Colonic mucosa (tissue), 4 donors: ENCODE data around the gene PKHD1. TPM values are rescaled to one million over a fixed set of nuclear protein-coding genes. Genes with fewer than 3 reads are reported as not detected.

Experiments
- DNase-seq: peaks from one replicate; pipeline ENCODE4 v3.0.0-alpha.2; 2020
- H3K27ac ChIP-seq: fragments of 200-600 bp; one replicate; pipeline ENCODE4 v1.8.0; 2021
- H3K27me3 ChIP-seq: fragments of 200-600 bp; one replicate; pipeline ENCODE4 v1.8.0; 2021
- H3K36me3 ChIP-seq: fragments of 200-600 bp; one replicate; pipeline ENCODE4 v1.8.0; 2021
- H3K4me1 ChIP-seq: fragments of 200-600 bp; one replicate; pipeline ENCODE4 v1.8.0; 2021; ENCODE audit warnings: mild to moderate bottlenecking
- H3K4me3 ChIP-seq: fragments of 200-600 bp; one replicate; pipeline ENCODE4 v1.8.0; 2021
- H3K9ac ChIP-seq, 2 donors: one replicate each; pipeline ENCODE4 v1.7.0; 2013; ENCODE audit warnings: control low read depth in 2 of 2, low read depth in 2 of 2, low read length in 2 of 2
- H3K9me3 ChIP-seq: fragments of 200-600 bp; one replicate; pipeline ENCODE4 v1.8.0; 2021
- intact Hi-C: fragments of 100-400 bp; cut with DNase I; formaldehyde crosslinking; loops from one replicate; pipeline ENCODE4 v1.14.1; 2022
- total RNA-seq, 2 donors: library from RNA; stranded (reverse); fragmentation: NEBNext Ultra II Directional in 1 of 2; extraction: Animal tissue kit (Norgen Biotek cat#: 25700) in 1 of 2; gene quantifications; one replicate each; pipeline ENCODE4 v1.2.1, GENCODE V29; 2021
- TF ChIP-seq, protein P1 (sequence below): fragments of 200-600 bp; IDR thresholded peaks from one replicate; pipeline ENCODE4 v1.8.0; 2022; ENCODE audit warnings: antibody characterized with exemption, mild to moderate bottlenecking
- donor health status: healthy.
- donor health status: DM: no; HTN: no; CAD: no.
- donor health status: DM: no; HTN: no; CAD: no.

Gene PKHD1
- total RNA-seq, 2 donors from 2014 or later, result 0.08 to 0.10 TPM

- Histone ChIP-seq H3K9me3 (no peaks in the 10 kb centered on the region), H3K27ac (no peak overlapping the region), H3K27me3 (no peaks in the 10 kb centered on the region), H3K9ac (no peak overlapping the region), H3K4me1 (no peaks in the 10 kb centered on the region), H3K36me3 (no peaks in the 10 kb centered on the region), H3K4me3 (no peak overlapping the region)
- intact Hi-C loops, result no loop called here
- TF ChIP-seq, protein P1, sequence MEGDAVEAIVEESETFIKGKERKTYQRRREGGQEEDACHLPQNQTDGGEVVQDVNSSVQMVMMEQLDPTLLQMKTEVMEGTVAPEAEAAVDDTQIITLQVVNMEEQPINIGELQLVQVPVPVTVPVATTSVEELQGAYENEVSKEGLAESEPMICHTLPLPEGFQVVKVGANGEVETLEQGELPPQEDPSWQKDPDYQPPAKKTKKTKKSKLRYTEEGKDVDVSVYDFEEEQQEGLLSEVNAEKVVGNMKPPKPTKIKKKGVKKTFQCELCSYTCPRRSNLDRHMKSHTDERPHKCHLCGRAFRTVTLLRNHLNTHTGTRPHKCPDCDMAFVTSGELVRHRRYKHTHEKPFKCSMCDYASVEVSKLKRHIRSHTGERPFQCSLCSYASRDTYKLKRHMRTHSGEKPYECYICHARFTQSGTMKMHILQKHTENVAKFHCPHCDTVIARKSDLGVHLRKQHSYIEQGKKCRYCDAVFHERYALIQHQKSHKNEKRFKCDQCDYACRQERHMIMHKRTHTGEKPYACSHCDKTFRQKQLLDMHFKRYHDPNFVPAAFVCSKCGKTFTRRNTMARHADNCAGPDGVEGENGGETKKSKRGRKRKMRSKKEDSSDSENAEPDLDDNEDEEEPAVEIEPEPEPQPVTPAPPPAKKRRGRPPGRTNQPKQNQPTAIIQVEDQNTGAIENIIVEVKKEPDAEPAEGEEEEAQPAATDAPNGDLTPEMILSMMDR, result no peak
- no peak for DNase-seq
These were observed 17.6 kb upstream of the PKHD1 start for GRCh38 chr6:52104979-52105378.

- TF ChIP-seq, protein P1, result no peak
- intact Hi-C loops, result no loop called here
These were observed 16.2 kb upstream of the PKHD1 start for GRCh38 chr6:52103623-52104022.

GRCh38 chr6:52102405-52102804 lies 15.0 kb upstream of the PKHD1 start:
- DNase-seq, result no peak

More at GRCh38 chr6:52103623-52104022, 16.2 kb upstream of the PKHD1 start:
- H3K9ac ChIP-seq, result no peak overlapping the region
- H3K36me3 ChIP-seq, result no peaks in the 10 kb centered on the region
- no peaks in the 10 kb centered on the region for H3K4me1 ChIP-seq
- no peaks in the 10 kb centered on the region for H3K27me3 ChIP-seq
- H3K9me3 ChIP-seq, result no peaks in the 10 kb centered on the region
- no peak overlapping the region for H3K4me3 ChIP-seq
- DNase-seq, result no peak
- H3K27ac ChIP-seq, result no peak overlapping the region

DNA sequence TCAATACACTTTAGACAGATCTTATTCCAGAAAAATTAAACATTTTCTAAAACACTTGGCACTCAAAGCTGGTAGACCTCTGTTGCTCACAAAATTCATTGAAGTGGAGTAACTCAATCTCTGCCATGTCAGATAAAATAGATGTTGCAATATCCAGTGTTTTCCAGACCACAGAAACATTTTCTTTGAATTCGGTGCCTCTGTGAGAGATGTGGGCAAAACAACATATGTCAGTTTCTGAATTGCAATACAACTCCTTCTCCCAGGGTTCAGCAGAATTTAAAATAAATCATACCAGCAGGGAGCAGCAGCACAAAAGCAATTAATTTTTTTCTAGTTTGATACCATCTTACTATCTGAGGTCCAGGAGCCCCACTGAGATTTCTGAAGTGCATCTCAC lies 11.3 kb upstream of the PKHD1 start:
- Histone ChIP-seq H3K9me3 (no peaks in the 10 kb centered on the region), H3K4me3 (no peak overlapping the region), H3K27me3 (no peaks in the 10 kb centered on the region), H3K27ac (no peak overlapping the region), H3K4me1 (no peaks in the 10 kb centered on the region), H3K36me3 (no peaks in the 10 kb centered on the region), H3K9ac (no peak overlapping the region)
- DNase-seq, result no peak
- intact Hi-C loops, result no loop called here
- TF ChIP-seq, protein P1, result no peak

More at GRCh38 chr6:52102405-52102804, 15.0 kb upstream of the PKHD1 start:
- intact Hi-C loops, result no loop called here
- Histone ChIP-seq H3K36me3 (no peaks in the 10 kb centered on the region), H3K4me1 (no peaks in the 10 kb centered on the region), H3K9ac (no peak overlapping the region), H3K27me3 (no peaks in the 10 kb centered on the region), H3K27ac (no peak overlapping the region), H3K4me3 (no peak overlapping the region), H3K9me3 (no peaks in the 10 kb centered on the region)
- TF ChIP-seq, protein P1, result no peak

GRCh38 chr6:52089758-52090348 lies 2.4 kb upstream of the PKHD1 start:
- no peak for DNase-seq
- TF ChIP-seq, protein P1, result no peak

More at GRCh38 chr6:52089758-52090348, 2.4 kb upstream of the PKHD1 start:
- intact Hi-C loops, result no loop called here
- Histone ChIP-seq H3K9me3 (no peaks in the 10 kb centered on the region), H3K27me3 (no peaks in the 10 kb centered on the region), H3K27ac (no peak overlapping the region), H3K36me3 (no peaks in the 10 kb centered on the region), H3K9ac (no peak overlapping the region), H3K4me1 (no peaks in the 10 kb centered on the region), H3K4me3 (no peak overlapping the region)
